GOT3 (cell line): ENCODE results near the gene DHDH.
A peak's percentile ranks its signal among the peaks of the same experiment; 100 is the strongest.

Source experiments
- DNase-seq: peaks from one replicate; lab custom pipeline; 2025; ENCODE audit warnings: mixed read lengths; lab: John Stamatoyannopoulos, UW

Gene DHDH

DNA sequence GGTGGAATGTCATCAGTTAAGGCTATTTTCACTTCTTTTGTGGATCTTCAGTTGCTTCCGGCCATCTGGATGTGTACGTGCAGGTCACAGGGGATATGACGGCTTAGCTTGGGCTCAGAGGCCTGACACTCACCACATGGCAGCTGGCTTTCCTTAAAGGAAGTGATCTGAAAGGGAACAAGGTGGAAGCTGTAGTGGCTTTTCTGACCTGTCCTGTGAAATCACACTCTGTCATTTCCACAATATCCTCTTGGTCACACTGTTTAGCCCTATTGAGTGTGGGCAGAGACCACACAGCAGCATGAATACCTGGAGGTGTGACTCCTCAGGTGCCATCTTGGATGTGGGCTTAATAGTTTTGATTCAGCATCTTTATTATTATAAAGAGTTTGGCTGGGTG lies 16.7 kb downstream of the DHDH start:
- no peak for DNase-seq

GRCh38 chr19:48950830-48951519 lies 17.5 kb downstream of the DHDH start:
- no peak for DNase-seq

- no peak for DNase-seq
Observed at GRCh38 chr19:48953141-48953540, 19.6 kb downstream of the DHDH start.

DNA sequence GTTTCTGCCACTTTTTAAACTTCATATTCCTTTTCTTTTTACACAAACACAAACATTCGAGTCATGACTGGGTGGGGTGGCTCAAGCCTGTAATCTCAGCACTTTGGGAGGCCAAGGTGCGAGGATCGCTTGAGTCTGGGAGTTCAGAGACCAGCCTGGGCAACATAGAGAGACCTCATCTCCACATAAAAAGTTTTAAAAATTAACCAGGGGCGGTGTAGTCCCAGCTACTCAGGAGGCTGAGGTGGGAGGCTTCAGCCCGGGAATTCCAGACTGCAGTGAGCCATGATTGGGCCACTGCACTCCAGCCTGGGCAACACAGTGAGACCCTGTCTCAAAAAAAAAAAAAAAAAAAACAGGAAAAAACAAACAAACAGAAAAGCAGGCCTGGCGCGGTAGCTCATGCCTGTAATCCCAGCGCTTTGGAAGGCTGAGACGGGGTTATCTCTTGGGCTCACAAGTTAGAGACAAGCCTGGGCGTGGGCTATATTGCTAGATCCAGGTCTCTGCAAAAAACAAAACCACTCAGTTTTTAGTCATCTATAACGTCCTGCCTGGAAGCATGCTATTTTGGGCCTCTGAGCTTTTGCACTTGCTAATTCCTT lies 20.6 kb downstream of the DHDH start:
- DNase-seq: no peak

DNA sequence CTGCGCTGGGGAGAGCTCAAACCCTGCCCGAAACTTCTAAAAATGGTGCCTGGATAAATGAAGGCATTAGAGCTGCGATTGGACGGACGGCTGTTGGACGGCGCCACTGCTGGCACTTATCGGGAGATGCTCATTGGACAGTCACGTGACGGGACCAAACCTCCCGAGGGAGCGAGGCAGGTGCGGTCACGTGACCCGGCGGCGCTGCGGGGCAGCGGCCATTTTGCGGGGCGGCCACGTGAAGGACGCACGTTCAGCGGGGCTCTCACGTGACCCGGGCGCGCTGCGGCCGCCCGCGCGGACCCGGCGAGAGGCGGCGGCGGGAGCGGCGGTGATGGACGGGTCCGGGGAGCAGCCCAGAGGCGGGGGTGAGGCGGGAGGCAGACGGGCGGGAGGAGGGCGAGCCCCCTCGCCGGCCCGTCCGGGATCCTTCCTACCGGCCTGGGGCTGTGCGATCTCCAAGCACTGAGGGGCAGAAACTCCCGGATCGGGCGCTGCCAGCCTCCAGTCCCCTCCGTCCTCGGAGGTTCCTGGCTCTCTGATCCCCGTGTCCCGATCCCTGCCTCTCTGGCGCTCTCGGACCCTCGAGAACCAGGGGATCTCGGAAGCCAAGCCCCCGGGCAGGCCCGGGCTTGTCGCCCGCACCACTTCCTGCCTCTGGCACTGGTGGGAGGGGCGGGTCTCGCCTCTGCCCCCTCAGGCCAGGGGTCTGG lies 21.3 kb downstream of the DHDH start, which contains the start of gene BAX:
Gene BAX (plus strand): TSS at position 281 of the 713 bp plus-strand sequence. CDS start 54 bp downstream, at position 335.
- DNase-seq: peak; percentile 79

DNA sequence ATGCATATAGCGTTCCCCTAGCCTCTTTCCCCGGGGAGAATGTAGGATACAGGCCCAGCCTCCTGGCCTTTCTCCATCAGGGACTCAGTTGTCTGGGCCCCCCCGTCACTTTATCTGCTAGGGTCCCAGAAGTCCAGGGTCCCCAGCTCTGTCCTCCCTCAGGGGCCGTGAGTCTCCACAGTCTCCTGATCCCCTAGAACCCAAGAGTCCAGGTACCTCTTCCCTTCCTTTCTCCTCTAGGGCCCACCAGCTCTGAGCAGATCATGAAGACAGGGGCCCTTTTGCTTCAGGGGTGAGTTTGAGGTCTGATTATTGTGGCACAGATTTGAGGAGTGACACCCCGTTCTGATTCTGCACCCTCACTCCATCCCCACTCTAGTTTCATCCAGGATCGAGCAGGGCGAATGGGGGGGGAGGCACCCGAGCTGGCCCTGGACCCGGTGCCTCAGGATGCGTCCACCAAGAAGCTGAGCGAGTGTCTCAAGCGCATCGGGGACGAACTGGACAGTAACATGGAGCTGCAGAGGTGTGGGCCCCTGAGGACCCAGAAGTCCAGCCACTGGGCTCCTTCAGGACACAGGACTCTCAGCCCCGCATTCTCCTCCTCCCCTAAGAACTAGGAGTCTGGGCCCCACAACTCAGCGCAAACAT lies 21.9 kb downstream of the DHDH start:
- no peak for DNase-seq

- no peak for DNase-seq
Observed at GRCh38 chr19:48958006-48958405, 24.5 kb downstream of the DHDH start.

GRCh38 chr19:48959341-48960239 lies 26.1 kb downstream of the DHDH start:
- no peak for DNase-seq

- DNase-seq: no peak
Observed at GRCh38 chr19:48961051-48961649, 27.7 kb downstream of the DHDH start.

- DNase-seq: no peak
Observed at GRCh38 chr19:48961673-48962028, 28.2 kb downstream of the DHDH start.

- DNase-seq: no peak
Observed at GRCh38 chr19:48962029-48962848, 28.7 kb downstream of the DHDH start.

- no peak for DNase-seq
Observed at GRCh38 chr19:48962849-48963165, 29.3 kb downstream of the DHDH start.

DNA sequence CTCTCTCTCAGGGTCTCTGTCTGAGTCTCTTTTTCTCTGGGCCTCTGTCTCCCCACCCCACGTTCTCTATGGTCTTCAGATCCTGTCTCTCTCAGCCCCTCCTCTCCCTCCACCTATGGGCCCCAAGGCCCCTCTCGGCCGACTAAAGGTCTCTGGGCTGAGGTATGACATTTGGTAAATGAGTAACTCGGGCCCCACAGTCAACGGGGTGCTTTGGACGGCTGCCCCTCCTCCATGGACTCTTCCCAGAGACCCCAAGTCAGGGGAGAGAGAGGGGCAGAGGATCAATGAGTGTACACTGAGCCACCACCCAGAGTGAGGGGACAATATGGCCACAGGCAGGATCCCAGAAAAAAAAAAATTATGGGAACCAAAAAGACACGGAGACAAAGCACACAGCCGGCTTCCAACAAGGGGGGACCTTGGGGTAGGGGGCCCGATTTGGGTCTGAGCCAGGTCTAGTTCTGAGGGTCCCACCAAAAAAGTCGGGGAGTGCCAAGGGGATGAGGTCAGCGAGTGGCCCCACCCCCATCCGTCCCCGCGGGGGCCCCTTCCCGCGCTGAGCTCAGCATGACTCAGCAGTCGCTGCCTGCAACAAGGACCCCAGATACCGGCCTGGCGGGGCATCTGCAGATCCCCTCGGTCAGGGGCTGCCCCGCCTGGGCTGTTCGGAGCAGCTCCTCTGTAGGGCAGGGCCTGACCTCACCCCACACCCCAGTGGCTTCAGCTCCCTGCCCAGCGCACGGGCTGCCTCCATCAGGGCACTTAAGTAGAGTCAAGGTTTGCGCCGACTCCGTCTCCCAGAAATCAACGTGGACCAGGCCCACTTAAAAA lies 30.1 kb downstream of the DHDH start:
- DNase-seq: peak; percentile 59

DNA sequence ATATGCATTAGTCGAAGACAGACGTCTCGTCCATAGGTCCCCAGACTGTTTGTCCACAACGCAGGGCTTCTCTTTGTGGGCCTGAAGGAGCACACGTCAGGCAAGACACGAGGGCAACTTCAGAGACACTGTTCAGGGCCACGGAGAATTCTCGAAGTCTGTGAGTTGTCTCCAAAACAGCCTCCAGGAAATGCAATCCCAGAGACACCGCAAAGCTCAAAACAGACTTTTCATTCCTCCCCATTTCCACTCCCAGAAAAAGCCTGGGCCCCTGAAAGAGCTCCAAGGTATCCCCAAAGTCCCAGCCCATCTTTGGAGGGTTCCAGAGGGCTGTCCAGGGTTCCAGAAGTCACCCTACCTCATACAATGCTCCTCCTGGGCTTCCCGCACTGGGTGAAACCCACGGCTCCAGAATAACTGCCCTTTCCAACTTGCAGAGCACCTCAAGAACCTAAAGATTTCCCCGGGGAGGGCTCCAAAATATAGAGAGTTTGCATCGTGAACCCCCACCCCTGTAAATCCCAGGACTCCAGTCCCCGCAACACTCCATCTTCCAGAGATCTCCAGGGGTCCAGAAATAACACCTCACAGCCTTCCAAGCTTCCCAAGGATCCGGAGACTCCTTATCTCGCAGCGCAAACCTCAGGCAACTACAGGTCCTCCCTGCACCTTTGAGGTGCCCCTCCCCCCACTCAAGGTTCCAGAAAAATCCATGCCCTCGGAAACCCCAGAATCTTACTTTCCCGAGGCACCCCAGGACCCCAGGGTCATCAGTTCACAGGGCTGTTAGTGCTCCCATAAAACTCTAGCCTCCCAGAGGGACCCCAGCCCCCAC lies 30.9 kb downstream of the DHDH start:
- DNase-seq: no peak

DNA sequence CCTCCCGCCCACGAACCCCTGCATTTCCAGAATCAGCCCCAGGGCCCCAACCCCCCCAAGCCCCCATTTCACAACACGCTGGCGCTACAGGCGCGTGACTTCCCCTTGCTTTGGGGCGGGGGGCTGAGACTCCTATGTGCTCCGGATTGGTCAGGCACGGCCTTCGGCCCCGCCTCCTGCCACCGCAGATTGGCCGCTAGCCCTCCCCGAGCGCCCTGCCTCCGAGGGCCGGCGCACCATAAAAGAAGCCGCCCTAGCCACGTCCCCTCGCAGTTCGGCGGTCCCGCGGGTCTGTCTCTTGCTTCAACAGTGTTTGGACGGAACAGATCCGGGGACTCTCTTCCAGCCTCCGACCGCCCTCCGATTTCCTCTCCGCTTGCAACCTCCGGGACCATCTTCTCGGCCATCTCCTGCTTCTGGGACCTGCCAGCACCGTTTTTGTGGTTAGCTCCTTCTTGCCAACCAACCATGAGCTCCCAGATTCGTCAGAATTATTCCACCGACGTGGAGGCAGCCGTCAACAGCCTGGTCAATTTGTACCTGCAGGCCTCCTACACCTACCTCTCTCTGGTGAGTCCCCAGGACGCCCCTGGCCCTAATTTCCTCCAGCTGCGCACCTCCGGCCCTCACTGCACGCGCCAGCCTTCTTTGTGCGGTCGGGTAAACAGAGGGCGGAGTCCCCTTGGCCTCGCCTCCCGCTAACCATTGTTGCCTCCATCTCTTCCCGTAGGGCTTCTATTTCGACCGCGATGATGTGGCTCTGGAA lies 31.7 kb downstream of the DHDH start, which contains the start of gene FTL:
Gene FTL (plus strand): TSS at position 270 of the 766 bp plus-strand sequence. CDS start 199 bp downstream, at position 469.
- peak; percentile 94 for DNase-seq

- DNase-seq: peak; percentile 50
Observed at GRCh38 chr19:48965806-48966540, 32.5 kb downstream of the DHDH start.
